BLaER1 treated with 17β-estradiol and CSF1 and Interleukin-3, amounts not matched to agents 10 nM and 100 nM (cell line): ENCODE data around the gene TADA3.
A peak's percentile ranks its signal among the peaks of the same experiment; 100 is the strongest.

Source experiments
- H3K27ac ChIP-seq, 11 experiments: shearing (Covaris generic); formaldehyde crosslinking; 2 replicates each; pipeline ENCODE4 v1.8.1; 2022
- H3K27me3 ChIP-seq, 11 experiments: shearing (Covaris generic); formaldehyde crosslinking; 2 replicates each; pipeline ENCODE4 v1.8.1; 2022
- H3K36me3 ChIP-seq, 11 experiments: shearing (Covaris generic); formaldehyde crosslinking; 2 replicates each; pipeline ENCODE4 v1.8.1; 2022
- H3K4me1 ChIP-seq, 10 experiments: shearing (Covaris generic); formaldehyde crosslinking; 2 replicates each; pipeline ENCODE4 v1.8.1; 2022
- H3K4me2 ChIP-seq, 11 experiments: shearing (Covaris generic); formaldehyde crosslinking; 2 replicates each; pipeline ENCODE4 v1.8.1; 2022
- H3K4me3 ChIP-seq, 10 experiments: shearing (Covaris generic); formaldehyde crosslinking; 2 replicates each; pipeline ENCODE4 v1.8.1; 2022
- H3K9ac ChIP-seq, 11 experiments: shearing (Covaris generic); formaldehyde crosslinking; 2 replicates each; pipeline ENCODE4 v1.8.1; 2022
- H3K9me3 ChIP-seq, 11 experiments: shearing (Covaris generic); formaldehyde crosslinking; replicated peaks in 1 of 11; 2 replicates each; pipeline ENCODE4 v1.8.1; 2022
- H4K20me1 ChIP-seq, 11 experiments: shearing (Covaris generic); formaldehyde crosslinking; 2 replicates each; pipeline ENCODE4 v1.8.1; 2022
- Cebpa-rat ChIP-seq, 11 experiments: shearing (Covaris generic); IDR thresholded peaks; 2 replicates each; pipeline ENCODE4 v1.8.1; 2022

TADA3 gene

GRCh38 chr3:9792405-9793160 lies at the start of gene TADA3, which contains the start of gene ARPC4:
TADA3 (minus strand) TSS chr3:9792473; CDS start chr3:9791466, 1,007 bp downstream.
ARPC4 (plus strand) TSS chr3:9793082; CDS start chr3:9793122, 40 bp downstream.
- Histone ChIP-seq H3K4me1 (peaks cover 34 to 58% (median 40%) of the 10 kb centered on the region in 10 experiments), H3K27me3 (no peaks in the 10 kb centered on the region), H3K4me2 (peak within 1 kb of the TSS; percentile 89 to 98 (median 95)), H3K9ac (peak within 1 kb of the TSS; percentile 91 to 100 (median 97)), H3K27ac (peak within 1 kb of the TSS; percentile 93 to 99 (median 97)), H4K20me1 (peaks cover 38 to 42% (median 42%) of the 10 kb centered on the region in 11 experiments), H3K36me3 (peaks cover 38 to 68% (median 48%) of the 10 kb centered on the region in 11 experiments), H3K4me3 (peak within 1 kb of the TSS; percentile 76 to 96 (median 86)), H3K9me3 (no peaks in the 10 kb centered on the region)
- no peak for TF ChIP-seq Cebpa-rat (IDR thresholded peaks at IDR 0.05)

GRCh38 chr3:9841015-9841414 lies 48.7 kb upstream of the TADA3 start:
- no peak overlapping the region for H3K9ac ChIP-seq
- no peak overlapping the region for H3K4me3 ChIP-seq
- H3K36me3 ChIP-seq: peaks cover 42 to 64% (median 52%) of the 10 kb centered on the region in 11 experiments
- H3K27ac ChIP-seq: no peak overlapping the region
- no peaks in the 10 kb centered on the region for H3K9me3 ChIP-seq
- no peaks in the 10 kb centered on the region for H3K27me3 ChIP-seq
- no peak for TF ChIP-seq Cebpa-rat (IDR thresholded peaks at IDR 0.05)
- H3K4me1 ChIP-seq: peaks cover 31 to 46% (median 41%) of the 10 kb centered on the region in 10 experiments
- no peak overlapping the region for H3K4me2 ChIP-seq
- H4K20me1 ChIP-seq: peaks cover 0 to 8% (median 0%) of the 10 kb centered on the region in 11 experiments; a peak in 2 of 22 replicates

- Histone ChIP-seq H4K20me1 (peaks cover 0 to 8% (median 0%) of the 10 kb centered on the region in 11 experiments; a peak in 2 of 22 replicates), H3K4me2 (peak overlapping the region in 6 of 11 experiments; percentile 35 to 84 (median 68); a peak in 10 of 22 replicates), H3K27ac (peak overlapping the region in 2 of 11 experiments; percentile 9 to 30; a peak in 1 of 22 replicates), H3K27me3 (no peaks in the 10 kb centered on the region), H3K9me3 (no peaks in the 10 kb centered on the region), H3K9ac (no peak overlapping the region), H3K4me1 (peaks cover 25 to 33% (median 28%) of the 10 kb centered on the region in 10 experiments), H3K36me3 (peaks cover 63 to 86% (median 72%) of the 10 kb centered on the region in 11 experiments), H3K4me3 (no peak overlapping the region)
- no peak for TF ChIP-seq Cebpa-rat (IDR thresholded peaks at IDR 0.05)
These were observed 46.6 kb upstream of the TADA3 start for GRCh38 chr3:9838856-9839255.

- Histone ChIP-seq H3K4me2 (peak overlapping the region; percentile 26 to 84 (median 45); a peak in 21 of 22 replicates), H3K9me3 (no peaks in the 10 kb centered on the region), H3K4me3 (no peak overlapping the region), H4K20me1 (peaks cover 0 to 14% (median 0%) of the 10 kb centered on the region in 11 experiments; a peak in 4 of 22 replicates), H3K36me3 (peaks cover 70 to 95% (median 80%) of the 10 kb centered on the region in 11 experiments), H3K27me3 (no peaks in the 10 kb centered on the region), H3K27ac (peak overlapping the region in 6 of 11 experiments; percentile 23 to 37 (median 28); a peak in 5 of 22 replicates), H3K9ac (peak overlapping the region in 4 of 11 experiments; percentile 25 to 39 (median 36); a peak in 4 of 22 replicates), H3K4me1 (peaks cover 20 to 29% (median 25%) of the 10 kb centered on the region in 10 experiments)
- TF ChIP-seq Cebpa-rat (IDR thresholded peaks at IDR 0.05): no peak
These were observed 45.7 kb upstream of the TADA3 start for GRCh38 chr3:9837701-9838582.

GRCh38 chr3:9834520-9835380 lies 42.5 kb upstream of the TADA3 start:
- Histone ChIP-seq H3K36me3 (peaks cover 56 to 93% (median 72%) of the 10 kb centered on the region in 11 experiments), H4K20me1 (peaks cover 0 to 20% (median 0%) of the 10 kb centered on the region in 11 experiments; a peak in 3 of 22 replicates)

GRCh38 chr3:9833078-9833477 lies 40.8 kb upstream of the TADA3 start:
- no peak overlapping the region for H3K4me3 ChIP-seq
- no peak overlapping the region; a peak in 1 of 22 replicates for H3K27ac ChIP-seq
- peaks cover 58 to 89% (median 70%) of the 10 kb centered on the region in 11 experiments for H3K36me3 ChIP-seq
- H3K9ac ChIP-seq: peak overlapping the region in 1 of 11 experiments; percentile 3; a peak in 2 of 22 replicates
- TF ChIP-seq Cebpa-rat (IDR thresholded peaks at IDR 0.05): no peak
- peaks cover 3 to 9% (median 6%) of the 10 kb centered on the region in 10 experiments for H3K4me1 ChIP-seq
- H3K27me3 ChIP-seq: no peaks in the 10 kb centered on the region
- no peak overlapping the region for H3K4me2 ChIP-seq
- peaks cover 0 to 20% (median 0%) of the 10 kb centered on the region in 11 experiments; a peak in 3 of 22 replicates for H4K20me1 ChIP-seq
- no peaks in the 10 kb centered on the region for H3K9me3 ChIP-seq

More at GRCh38 chr3:9834520-9835380, 42.5 kb upstream of the TADA3 start:
- no peak overlapping the region for H3K4me2 ChIP-seq
- no peak overlapping the region for H3K9ac ChIP-seq
- no peak overlapping the region for H3K27ac ChIP-seq
- no peaks in the 10 kb centered on the region for H3K27me3 ChIP-seq
- no peak overlapping the region for H3K4me3 ChIP-seq
- peaks cover 13 to 18% (median 16%) of the 10 kb centered on the region in 10 experiments for H3K4me1 ChIP-seq
- no peaks in the 10 kb centered on the region for H3K9me3 ChIP-seq
- TF ChIP-seq Cebpa-rat (IDR thresholded peaks at IDR 0.05): no peak

- H3K36me3 ChIP-seq: peaks cover 46 to 94% (median 64%) of the 10 kb centered on the region in 11 experiments
These were observed 39.0 kb upstream of the TADA3 start for GRCh38 chr3:9831253-9831652.

More at GRCh38 chr3:9831253-9831652, 39.0 kb upstream of the TADA3 start:
- Histone ChIP-seq H3K4me1 (peaks cover 0 to 9% (median 2%) of the 10 kb centered on the region in 10 experiments; a peak in 1 of 20 replicates), H3K4me2 (no peak overlapping the region), H3K4me3 (no peak overlapping the region), H4K20me1 (peaks cover 0 to 20% (median 0%) of the 10 kb centered on the region in 11 experiments; a peak in 3 of 22 replicates), H3K9ac (no peak overlapping the region), H3K9me3 (no peaks in the 10 kb centered on the region), H3K27ac (no peak overlapping the region), H3K27me3 (no peaks in the 10 kb centered on the region)
- no peak for TF ChIP-seq Cebpa-rat (IDR thresholded peaks at IDR 0.05)
